Retinal pigment epithelial cell (primary cell): ENCODE results near the gene LSR.

Source experiments
- DNase-seq: peaks from one replicate; pipeline ENCODE4 v3.0.0-alpha.2; 2010; ENCODE audit warnings: low read depth
- H3K4me3 ChIP-seq: 2 replicates; pipeline ENCODE4 v1.5.1; 2011; ENCODE audit warnings: mild to moderate bottlenecking, low read length, control low read depth, moderate library complexity
- CTCF ChIP-seq: conservative IDR thresholded peaks from 2 replicates; pipeline ENCODE4 v1.5.1; 2011; ENCODE audit warnings: low read depth, low read length, control low read depth, inconsistent platforms

The LSR gene

GRCh38 chr19:35310811-35311465 lies 62.1 kb downstream of the LSR start:
- no peak for TF ChIP-seq CTCF
- no peak for DNase-seq
- H3K4me3 ChIP-seq, result no peak overlapping the region

DNA sequence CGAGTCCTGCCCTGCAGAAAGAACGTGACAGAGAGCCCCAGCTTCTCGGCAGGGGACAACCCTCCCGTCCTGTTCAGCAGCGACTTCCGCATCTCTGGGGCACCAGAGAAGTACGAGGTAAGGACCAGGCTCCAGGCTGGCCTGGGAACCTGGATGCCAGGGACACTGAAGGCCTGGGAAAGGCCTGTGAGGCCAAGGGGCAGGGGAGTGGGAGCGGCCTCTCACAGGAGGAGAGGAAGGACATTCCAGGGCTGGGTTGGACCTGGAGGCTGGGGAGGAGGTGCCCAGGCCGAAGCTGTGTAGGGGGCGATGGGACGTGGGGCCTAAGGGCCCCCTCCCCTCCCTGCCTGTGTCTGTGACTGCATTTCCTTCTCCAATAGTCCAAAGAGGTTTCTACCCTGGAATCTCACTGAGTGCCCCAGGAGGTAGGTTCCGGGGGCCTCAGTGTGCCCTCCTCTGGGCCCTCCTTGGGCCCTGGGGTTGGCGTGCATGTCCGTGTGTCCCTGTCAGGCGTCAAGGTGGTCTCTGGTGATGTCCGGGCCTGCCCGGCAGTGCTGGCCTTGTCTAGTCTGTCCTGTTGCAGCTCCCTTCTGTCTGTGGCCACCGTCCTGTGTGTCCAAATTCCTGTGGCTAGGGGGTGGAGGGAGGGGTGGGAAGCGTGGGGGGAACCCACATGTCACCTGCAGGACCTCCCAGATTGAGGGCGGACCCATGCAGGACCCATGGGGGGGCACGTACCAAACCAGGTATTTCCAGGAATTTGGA lies 63.3 kb downstream of the LSR start:
- no peak for TF ChIP-seq CTCF
- no peak for DNase-seq
- no peak overlapping the region for H3K4me3 ChIP-seq

- no peak overlapping the region for H3K4me3 ChIP-seq
- no peak for DNase-seq
- TF ChIP-seq CTCF, result no peak
These were observed 64.8 kb downstream of the LSR start for GRCh38 chr19:35313587-35313986.

- no peak for DNase-seq
- no peak overlapping the region for H3K4me3 ChIP-seq
- TF ChIP-seq CTCF, result no peak
These were observed 65.2 kb downstream of the LSR start for GRCh38 chr19:35314031-35314430.

DNA sequence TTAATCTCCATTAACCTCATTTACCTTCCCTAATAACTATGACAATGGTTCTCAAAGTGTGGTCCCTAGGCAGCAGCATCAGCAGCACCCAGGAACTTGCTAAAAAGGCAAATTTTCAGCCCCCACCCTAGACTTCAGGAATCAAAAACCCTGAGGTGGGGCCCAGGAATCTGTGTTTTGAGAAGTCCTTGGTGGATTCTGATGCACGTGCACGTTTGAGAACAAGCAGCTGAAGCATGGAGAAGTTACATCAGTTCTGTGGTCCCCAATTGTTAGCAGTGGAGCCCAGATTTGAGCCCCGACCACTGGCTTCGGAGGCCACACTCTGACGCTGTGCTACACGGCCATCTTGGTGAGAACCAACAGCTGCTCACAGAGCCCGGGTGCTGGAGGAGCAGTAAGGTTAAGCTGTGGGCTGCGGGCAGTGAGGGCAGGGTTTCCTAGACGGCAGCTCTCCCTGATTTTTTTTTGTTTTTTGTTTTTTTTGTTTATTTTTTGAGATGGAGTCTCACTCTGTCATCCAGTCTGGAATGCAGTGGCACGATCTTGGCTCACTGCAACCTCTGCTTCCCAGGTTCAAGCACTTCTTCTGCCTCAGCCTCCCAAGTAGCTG lies 66.2 kb downstream of the LSR start:
- no peak for TF ChIP-seq CTCF
- H3K4me3 ChIP-seq, result no peak overlapping the region
- DNase-seq, result no peak

DNA sequence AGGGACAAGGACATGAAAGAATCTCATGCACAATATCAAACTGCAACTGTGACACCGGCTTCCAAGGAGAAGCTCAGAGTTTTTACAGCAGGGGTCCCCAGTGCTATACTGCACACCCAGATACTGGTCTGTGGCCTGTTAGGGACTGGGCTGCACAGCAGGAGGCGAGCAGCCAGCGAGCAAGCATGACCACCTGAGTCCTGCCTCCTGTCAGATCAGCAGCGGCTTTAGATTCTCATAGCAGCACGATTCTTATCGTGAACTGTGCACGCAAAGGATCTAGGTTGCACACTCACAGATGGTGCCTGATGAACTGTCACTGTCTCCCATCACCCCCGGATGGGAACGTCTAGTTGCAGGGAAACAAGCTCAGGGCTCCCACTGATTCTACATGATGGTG lies 67.1 kb downstream of the LSR start:
- no peak for TF ChIP-seq CTCF
- no peak overlapping the region for H3K4me3 ChIP-seq
- no peak for DNase-seq
